Activated CD4-positive, CD25-positive, alpha-beta regulatory T cell (primary cell): ENCODE results near the gene NFX1.

Experiments used
- DNase-seq, 4 experiments: peaks; one replicate each; lab custom pipeline; 2025; lab: John Stamatoyannopoulos, UW

NFX1 gene

GRCh38 chr9:33267151-33267767 lies 23.1 kb upstream of the NFX1 start:
- DNase-seq, result no peak

GRCh38 chr9:33270146-33270545 lies 20.2 kb upstream of the NFX1 start:
- DNase-seq, result no peak

- DNase-seq, result no peak
Measured at GRCh38 chr9:33272061-33272460, 18.3 kb upstream of the NFX1 start.

- no peak for DNase-seq
Measured at GRCh38 chr9:33273266-33273971, 16.9 kb upstream of the NFX1 start.

GRCh38 chr9:33273972-33274328 lies 16.4 kb upstream of the NFX1 start:
- DNase-seq, result no peak

- no peak for DNase-seq
Measured at GRCh38 chr9:33277484-33277883, 12.8 kb upstream of the NFX1 start.

DNA sequence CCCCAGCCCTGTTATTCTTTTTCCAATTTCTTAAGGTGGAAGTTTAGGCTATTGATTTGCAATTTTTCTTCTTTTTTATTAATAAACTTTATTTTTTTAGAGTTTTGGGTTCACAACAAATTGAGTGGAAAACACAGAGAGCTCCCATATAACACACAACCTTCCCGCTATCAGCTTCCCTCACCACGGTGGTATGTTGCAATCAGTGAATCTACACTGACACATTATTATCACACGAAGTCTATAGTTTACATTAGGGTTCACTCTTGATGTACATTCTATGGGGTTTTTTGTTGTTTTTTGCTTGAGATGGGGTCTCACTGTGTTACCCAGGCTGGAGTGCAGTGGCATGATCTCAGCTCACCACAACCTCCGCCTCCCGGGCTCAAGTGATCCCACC lies 4.8 kb upstream of the NFX1 start:
- DNase-seq, result no peak

DNA sequence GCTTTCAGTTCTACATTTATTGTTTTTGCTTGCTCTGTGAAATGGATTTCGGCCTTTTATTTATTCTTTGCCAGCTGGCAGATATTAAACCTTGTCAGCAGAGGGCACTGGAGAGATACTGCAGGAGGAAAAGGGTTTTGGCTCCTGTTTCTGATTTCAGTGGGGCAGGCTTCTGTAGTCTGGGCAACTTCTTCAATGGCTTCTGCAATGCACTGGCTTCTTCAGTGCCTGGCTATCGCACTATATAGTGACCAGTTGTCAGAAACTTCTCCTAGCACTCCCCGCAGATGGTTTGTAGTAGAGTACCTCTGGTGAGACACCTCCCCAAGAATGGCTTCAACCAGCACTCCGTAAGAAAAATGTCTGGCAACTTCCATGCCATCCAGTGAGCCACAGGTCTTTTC lies 3.2 kb upstream of the NFX1 start:
- peak in 2 of 4 experiments; percentile 9 to 28 for DNase-seq

DNA sequence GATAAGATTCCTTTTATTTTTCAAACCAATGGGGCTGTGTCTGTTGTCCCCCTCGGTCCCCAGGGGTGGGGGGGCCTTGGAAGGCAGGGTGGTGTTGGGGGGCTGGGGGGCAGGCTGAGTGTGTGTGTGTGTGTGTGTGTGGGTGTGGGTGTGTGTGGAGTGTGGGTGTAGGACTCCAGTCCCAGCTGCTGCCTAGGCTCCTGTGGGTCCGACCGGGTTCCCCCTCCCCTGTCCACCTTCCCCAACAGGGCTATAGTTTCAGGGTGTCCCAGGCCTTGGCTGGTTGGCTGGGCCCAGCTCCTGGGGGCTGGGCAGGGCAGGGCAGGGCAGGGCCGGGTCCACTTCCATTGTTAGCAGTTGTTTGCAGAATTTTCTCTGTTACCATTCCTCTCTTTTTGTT lies 2.1 kb upstream of the NFX1 start:
- no peak for DNase-seq

DNA sequence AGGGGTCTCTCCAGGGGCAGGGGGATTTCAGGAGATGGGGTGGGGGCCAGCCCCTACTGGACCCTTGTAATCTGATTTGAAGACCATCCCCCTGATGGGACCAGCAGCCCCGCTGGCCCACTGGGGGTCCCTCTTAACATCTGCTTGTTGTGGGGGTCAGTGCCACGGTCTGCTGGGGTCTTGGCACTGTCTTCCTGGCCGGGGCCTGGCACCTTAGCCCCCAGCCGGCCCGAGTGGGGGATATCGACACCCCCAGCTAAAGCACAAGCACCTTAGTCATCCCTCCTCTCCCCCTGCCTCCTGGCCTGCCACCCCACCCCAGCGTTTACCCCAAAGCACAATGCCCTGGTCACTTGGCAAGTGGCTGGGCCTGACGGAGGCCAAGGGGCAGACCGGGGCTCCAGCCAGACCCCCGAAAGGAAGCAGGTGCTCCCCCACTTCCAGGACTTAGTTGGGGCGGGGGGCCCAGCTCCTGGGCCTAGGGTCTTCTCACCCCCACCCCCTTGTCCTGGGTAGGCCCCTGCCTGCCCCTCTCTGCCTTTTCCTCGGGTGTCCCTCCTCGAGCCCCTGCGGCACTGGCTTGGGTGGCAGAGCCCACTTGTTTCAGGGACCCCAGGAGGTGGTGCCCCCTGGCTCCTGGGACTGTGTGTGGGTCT lies 1.4 kb upstream of the NFX1 start:
- DNase-seq, result no peak

DNA sequence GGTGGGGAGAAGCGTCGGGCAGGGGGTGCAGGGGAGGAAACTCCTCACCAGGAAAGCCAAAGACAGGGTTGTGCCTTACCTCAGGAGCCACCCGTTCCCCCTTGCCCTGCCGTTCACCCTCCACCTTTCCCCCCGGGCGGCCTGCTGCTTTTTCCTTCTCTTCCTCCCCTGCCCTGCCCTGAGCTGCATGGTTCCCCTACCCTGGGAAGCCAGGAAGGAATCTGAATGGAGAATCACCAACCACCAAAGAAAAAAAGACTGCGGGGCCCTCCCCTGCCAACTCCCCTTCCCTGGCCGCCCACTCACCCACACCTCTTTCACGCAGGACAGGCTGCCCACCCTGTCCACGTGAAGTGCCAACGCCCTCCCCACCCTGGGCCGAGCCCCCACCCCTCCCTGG lies 820 bp upstream of the NFX1 start:
- no peak for DNase-seq

GRCh38 chr9:33289936-33290246 lies 425 bp upstream of the NFX1 start:
- no peak for DNase-seq

GRCh38 chr9:33291031-33291397 lies 698 bp downstream of the NFX1 start:
- no peak for DNase-seq

DNA sequence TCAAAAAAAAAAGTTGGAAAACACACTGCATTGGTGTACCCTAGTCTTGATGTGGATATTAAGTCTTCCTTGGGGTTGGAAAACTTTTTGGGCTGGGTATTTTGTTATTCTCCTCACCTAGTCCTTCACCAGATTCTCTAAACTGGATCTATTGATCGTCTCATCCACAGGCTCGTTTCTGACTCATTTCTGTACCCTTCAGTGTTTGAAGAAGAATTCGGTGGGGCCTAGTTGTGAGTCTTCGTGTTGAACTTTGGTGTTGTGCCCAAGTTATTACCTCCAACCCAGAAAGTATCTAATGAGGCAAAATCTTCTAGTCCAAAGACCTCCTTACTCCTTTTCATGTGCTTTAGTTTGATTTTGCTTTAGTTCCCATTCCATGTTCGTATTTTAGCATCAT lies 1.6 kb downstream of the NFX1 start:
- DNase-seq, result no peak

GRCh38 chr9:33293782-33294181 lies 3.5 kb downstream of the NFX1 start:
- no peak for DNase-seq

- DNase-seq, result no peak
Measured at GRCh38 chr9:33294670-33295432, 4.5 kb downstream of the NFX1 start.

- no peak for DNase-seq
Measured at GRCh38 chr9:33295571-33295970, 5.3 kb downstream of the NFX1 start.

- no peak for DNase-seq
Measured at GRCh38 chr9:33297432-33297831, 7.1 kb downstream of the NFX1 start.

- no peak for DNase-seq
Measured at GRCh38 chr9:33300546-33300945, 10.2 kb downstream of the NFX1 start.

- DNase-seq, result no peak
Measured at GRCh38 chr9:33304362-33304761, 14.0 kb downstream of the NFX1 start.

DNA sequence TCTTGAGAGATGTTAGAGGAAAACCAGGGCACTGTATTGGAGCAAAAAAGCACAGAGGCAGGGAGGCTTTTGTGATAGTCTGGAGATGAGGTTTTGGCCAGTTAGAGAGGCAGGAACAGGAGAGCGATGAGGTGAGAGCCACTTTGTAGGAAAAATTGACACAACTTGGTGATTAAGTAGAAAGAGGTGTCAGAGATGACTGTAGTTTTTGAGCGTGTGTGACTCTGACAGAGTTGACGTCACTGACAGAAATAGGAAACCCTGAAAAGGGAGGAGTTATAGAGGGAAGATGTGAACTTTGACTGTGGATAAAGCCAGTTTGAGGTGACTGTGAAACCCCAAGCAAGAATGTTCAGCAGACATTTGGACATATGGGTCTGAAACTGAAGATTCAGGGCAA lies 15.7 kb downstream of the NFX1 start:
- no peak for DNase-seq

DNA sequence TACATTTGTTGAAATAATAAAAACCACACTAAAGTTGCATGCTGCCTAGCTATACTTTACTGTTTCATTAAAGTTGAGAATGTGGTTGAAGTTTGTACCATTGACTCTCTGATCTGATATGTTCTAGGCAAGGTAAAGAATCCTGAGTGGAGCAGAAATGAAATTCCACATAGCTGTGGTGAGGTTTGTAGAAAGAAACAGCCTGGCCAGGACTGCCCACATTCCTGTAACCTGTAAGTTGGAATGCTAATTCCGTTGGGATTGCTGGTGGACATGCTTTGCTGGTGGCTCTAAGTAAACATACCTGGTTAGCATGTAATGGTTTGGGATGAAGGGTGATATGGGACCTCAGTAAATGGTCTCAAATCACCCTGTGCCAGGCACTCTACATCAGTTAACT lies 16.8 kb downstream of the NFX1 start:
- no peak for DNase-seq

GRCh38 chr9:33309903-33310302 lies 19.6 kb downstream of the NFX1 start:
- no peak for DNase-seq
